Gastroesophageal sphincter (tissue), 4 donors: Measurements from ENCODE around the gene CCDC178. TPM values are rescaled to one million over a fixed set of nuclear protein-coding genes. Genes with fewer than 3 reads are reported as not detected.

ENCODE experiments used
- ATAC-seq: fragments of 150-250 bp; one replicate; pipeline ENCODE4 v1.9.1; 2016; ENCODE audit warnings: mild to moderate bottlenecking, moderate library complexity
- H3K27ac ChIP-seq, 4 donors: fragments of 200-600 bp; sonication (generic) in 3 of 4; 1 replicate in 3 of 4; 2 replicates in 1 of 4; pipeline ENCODE4 v1.5.1; 2016 to 2019
- H3K27me3 ChIP-seq: fragments of 200-600 bp; sonication (generic); one replicate; pipeline ENCODE4 v1.5.1; 2019
- H3K36me3 ChIP-seq, 2 donors: fragments of 200-600 bp; sonication (generic); one replicate each; pipeline ENCODE4 v1.5.1; 2019; ENCODE audit warnings: control low read depth in 1 of 2
- H3K4me1 ChIP-seq, 3 donors: fragments of 200-600 bp; sonication (generic); 1 replicate in 2 of 3; 2 replicates in 1 of 3; pipeline ENCODE4 v1.5.1; 2016 to 2019; ENCODE audit warnings: control low read depth in 2 of 3
- H3K4me3 ChIP-seq, 2 donors: fragments of 200-600 bp; sonication (generic); one replicate each; pipeline ENCODE4 v1.5.1; 2019; ENCODE audit warnings: mild to moderate bottlenecking in 1 of 2, moderate library complexity in 1 of 2
- H3K9me3 ChIP-seq, 3 donors: fragments of 200-600 bp; sonication (generic); one replicate each; pipeline ENCODE4 v1.5.1; 2017 to 2019; ENCODE audit warnings: control low read depth in 2 of 3
- CTCF ChIP-seq, 4 experiments: fragments of 200-600 bp in 2 of 4; fragments of 450-650 bp in 2 of 4; sonication (generic) in 1 of 4; IDR thresholded peaks; one replicate each; pipeline ENCODE4 v1.5.1; 2017 to 2019; ENCODE audit warnings: antibody characterized with exemption in 4 of 4, mild to moderate bottlenecking in 2 of 4, moderate library complexity in 2 of 4
- EP300 ChIP-seq: sonication (generic); formaldehyde crosslinking; IDR thresholded peaks from one replicate; pipeline ENCODE4 v1.6.1; 2017; ENCODE audit warnings: antibody characterized with exemption, mild to moderate bottlenecking
- POLR2A ChIP-seq, 2 donors: fragments of 450-650 bp; IDR thresholded peaks; one replicate each; pipeline ENCODE4 v1.6.1; 2017; ENCODE audit warnings: antibody characterized with exemption in 2 of 2, mild to moderate bottlenecking in 2 of 2, moderate library complexity in 1 of 2
- POLR2AphosphoS5 ChIP-seq: sonication (generic); formaldehyde crosslinking; IDR thresholded peaks from one replicate; pipeline ENCODE4 v1.6.1; 2017; ENCODE audit warnings: antibody characterized with exemption
- WGBS, 2 donors: methylation state at CpG; one replicate each; pipeline ENCODE4 v1.1.5; 2018; ENCODE audit warnings: low coverage in 1 of 2; 5-methylcytosine and 5-hydroxymethylcytosine counted together
- total RNA-seq, 4 donors: library from RNA; depleted of rRNA; stranded (reverse); fragments of >200 nt; gene quantifications; one replicate each; pipeline ENCODE4 v1.1.0, GENCODE V29; 2016

CCDC178 gene
- total RNA-seq, 4 donors from 2014 or later, result 0.27 to 3.3 (median 2.1) TPM; not detected in 1

GRCh38 chr18:33334781-33335180, 105.7 kb downstream of the CCDC178 start:
- WGBS, 2 donors, result 64 to 69% methylated on average over 3 of the region's 3 CpGs
- Histone ChIP-seq H3K27ac (no peak overlapping the region), H3K4me1 (no peaks in the 10 kb centered on the region), H3K27me3 (no peaks in the 10 kb centered on the region), H3K4me3 (no peak overlapping the region), H3K36me3 (no peaks in the 10 kb centered on the region), H3K9me3 (peaks cover 0 to 7% (median 0%) of the 10 kb centered on the region in 3 donors)
- ATAC-seq, result no peak
- TF ChIP-seq POLR2AphosphoS5 (no peak), POLR2A (IDR thresholded peaks at IDR 0.05) (no peak), CTCF (IDR thresholded peaks at IDR 0.05) (no peak), EP300 (no peak)

- TF ChIP-seq CTCF (IDR thresholded peaks at IDR 0.05) (no peak), POLR2A (IDR thresholded peaks at IDR 0.05) (no peak), POLR2AphosphoS5 (no peak), EP300 (no peak)
- ATAC-seq, result no peak
- H3K27me3 ChIP-seq, result no peaks in the 10 kb centered on the region
- no peak overlapping the region for H3K27ac ChIP-seq
- 43 to 56% methylated on average over 1 of the region's 1 CpG for WGBS, 2 donors
- H3K36me3 ChIP-seq, result no peaks in the 10 kb centered on the region
- H3K4me1 ChIP-seq, result no peaks in the 10 kb centered on the region
- no peaks in the 10 kb centered on the region for H3K9me3 ChIP-seq
- H3K4me3 ChIP-seq, result no peak overlapping the region
Measured at GRCh38 chr18:33330711-33331110, 109.8 kb downstream of the CCDC178 start.

- no peaks in the 10 kb centered on the region for H3K4me1 ChIP-seq
- H3K4me3 ChIP-seq, result no peak overlapping the region
- no peaks in the 10 kb centered on the region for H3K36me3 ChIP-seq
- no peak for TF ChIP-seq CTCF (IDR thresholded peaks at IDR 0.05)
- TF ChIP-seq EP300, result no peak
- TF ChIP-seq POLR2A (IDR thresholded peaks at IDR 0.05), result no peak
- TF ChIP-seq POLR2AphosphoS5, result no peak
- no peaks in the 10 kb centered on the region for H3K9me3 ChIP-seq
- H3K27ac ChIP-seq, result no peak overlapping the region
- 56 to 88% methylated on average over 4 of the region's 4 CpGs for WGBS, 2 donors
- no peaks in the 10 kb centered on the region for H3K27me3 ChIP-seq
- ATAC-seq, result no peak
Measured at GRCh38 chr18:33326975-33327374, 113.5 kb downstream of the CCDC178 start.

- no peak for TF ChIP-seq EP300
- no peak for TF ChIP-seq CTCF (IDR thresholded peaks at IDR 0.05)
- TF ChIP-seq POLR2A (IDR thresholded peaks at IDR 0.05), result no peak
- TF ChIP-seq POLR2AphosphoS5, result no peak
- WGBS, 2 donors, result 93% methylated on average over 2 of the region's 2 CpGs; no CpG with 5 or more reads in 1 of the 2 donors
- Histone ChIP-seq H3K27me3 (no peaks in the 10 kb centered on the region), H3K36me3 (no peaks in the 10 kb centered on the region), H3K4me3 (no peak overlapping the region), H3K4me1 (no peaks in the 10 kb centered on the region), H3K27ac (no peak overlapping the region), H3K9me3 (no peaks in the 10 kb centered on the region)
- no peak for ATAC-seq
Measured at GRCh38 chr18:33317640-33318039, 122.9 kb downstream of the CCDC178 start.

- Histone ChIP-seq H3K9me3 (no peaks in the 10 kb centered on the region), H3K4me1 (no peaks in the 10 kb centered on the region), H3K27me3 (no peaks in the 10 kb centered on the region), H3K36me3 (no peaks in the 10 kb centered on the region), H3K4me3 (no peak overlapping the region), H3K27ac (no peak overlapping the region)
- no peak for ATAC-seq
- TF ChIP-seq EP300 (no peak), POLR2A (IDR thresholded peaks at IDR 0.05) (no peak), POLR2AphosphoS5 (no peak), CTCF (IDR thresholded peaks at IDR 0.05) (no peak)
- whole genome bisulfite sequencing, 2 donors, result no CpG with 5 or more reads among the region's 33 CpGs
Measured at GRCh38 chr18:33316146-33316587, 124.4 kb downstream of the CCDC178 start.
